GM12864 (cell line): ENCODE results near the gene ITIH5.

Experiments used
- DNase-seq: peaks from one replicate; pipeline ENCODE4 v3.0.0-alpha.2; 2011; ENCODE audit warnings: low read depth
- H3K4me3 ChIP-seq: 2 replicates; pipeline ENCODE4 v1.5.1; 2011; ENCODE audit warnings: mild to moderate bottlenecking, low read depth, low read length, control low read depth
- TF ChIP-seq, protein P1 (sequence below): IDR thresholded peaks from 2 replicates; pipeline ENCODE4 v1.5.1; 2011; ENCODE audit warnings: low read depth, mild to moderate bottlenecking, moderate library complexity, low read length, control low read depth, inconsistent platforms; ENCODE audit errors: missing control alignments

Gene ITIH5

DNA sequence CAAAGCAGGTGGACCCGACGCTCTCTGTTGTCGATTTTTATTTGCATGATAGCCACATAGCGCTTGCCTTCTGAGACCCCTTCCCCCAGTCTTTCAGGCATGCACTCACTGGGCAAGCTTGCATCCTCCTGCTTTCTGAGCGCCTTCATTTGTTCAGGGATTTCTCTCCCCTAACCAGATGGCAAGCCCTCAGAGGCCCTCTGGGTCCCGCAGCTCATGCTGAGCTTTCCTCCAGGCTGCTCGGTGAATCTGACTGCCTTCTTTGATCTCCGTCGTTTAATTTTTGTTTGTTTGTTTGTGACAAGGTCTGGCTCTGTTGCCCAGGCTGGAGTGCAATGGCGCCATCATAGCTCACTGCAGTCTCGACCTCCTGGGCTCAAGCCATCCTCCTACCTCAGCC, 58.8 kb downstream of the ITIH5 start:
- no peak for DNase-seq
- TF ChIP-seq, protein P1, sequence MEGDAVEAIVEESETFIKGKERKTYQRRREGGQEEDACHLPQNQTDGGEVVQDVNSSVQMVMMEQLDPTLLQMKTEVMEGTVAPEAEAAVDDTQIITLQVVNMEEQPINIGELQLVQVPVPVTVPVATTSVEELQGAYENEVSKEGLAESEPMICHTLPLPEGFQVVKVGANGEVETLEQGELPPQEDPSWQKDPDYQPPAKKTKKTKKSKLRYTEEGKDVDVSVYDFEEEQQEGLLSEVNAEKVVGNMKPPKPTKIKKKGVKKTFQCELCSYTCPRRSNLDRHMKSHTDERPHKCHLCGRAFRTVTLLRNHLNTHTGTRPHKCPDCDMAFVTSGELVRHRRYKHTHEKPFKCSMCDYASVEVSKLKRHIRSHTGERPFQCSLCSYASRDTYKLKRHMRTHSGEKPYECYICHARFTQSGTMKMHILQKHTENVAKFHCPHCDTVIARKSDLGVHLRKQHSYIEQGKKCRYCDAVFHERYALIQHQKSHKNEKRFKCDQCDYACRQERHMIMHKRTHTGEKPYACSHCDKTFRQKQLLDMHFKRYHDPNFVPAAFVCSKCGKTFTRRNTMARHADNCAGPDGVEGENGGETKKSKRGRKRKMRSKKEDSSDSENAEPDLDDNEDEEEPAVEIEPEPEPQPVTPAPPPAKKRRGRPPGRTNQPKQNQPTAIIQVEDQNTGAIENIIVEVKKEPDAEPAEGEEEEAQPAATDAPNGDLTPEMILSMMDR, result no peak
- no peak overlapping the region for H3K4me3 ChIP-seq

DNA sequence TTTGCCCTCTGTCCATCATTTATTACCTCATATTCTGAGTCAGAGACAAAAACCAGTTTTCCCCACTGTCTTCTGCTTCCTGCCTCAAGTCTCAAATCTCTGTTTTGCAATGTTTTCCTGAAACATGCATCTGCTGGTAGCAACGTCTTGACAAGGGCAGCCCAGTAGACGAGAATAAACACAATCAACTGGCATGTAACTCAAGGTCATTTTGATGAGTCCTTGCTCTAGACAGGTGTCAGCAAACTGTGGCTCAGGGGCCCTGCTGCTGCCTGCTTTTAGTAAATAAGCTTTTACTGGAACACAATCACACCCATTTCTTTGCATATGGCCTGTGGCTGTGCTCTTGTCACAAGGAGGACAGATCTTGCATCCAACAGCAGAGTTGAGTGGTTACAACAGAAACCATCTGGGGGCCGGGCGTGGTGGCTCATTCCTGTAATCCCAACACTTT, 59.8 kb downstream of the ITIH5 start:
- TF ChIP-seq, protein P1, result no peak
- DNase-seq, result no peak
- no peak overlapping the region for H3K4me3 ChIP-seq

DNA sequence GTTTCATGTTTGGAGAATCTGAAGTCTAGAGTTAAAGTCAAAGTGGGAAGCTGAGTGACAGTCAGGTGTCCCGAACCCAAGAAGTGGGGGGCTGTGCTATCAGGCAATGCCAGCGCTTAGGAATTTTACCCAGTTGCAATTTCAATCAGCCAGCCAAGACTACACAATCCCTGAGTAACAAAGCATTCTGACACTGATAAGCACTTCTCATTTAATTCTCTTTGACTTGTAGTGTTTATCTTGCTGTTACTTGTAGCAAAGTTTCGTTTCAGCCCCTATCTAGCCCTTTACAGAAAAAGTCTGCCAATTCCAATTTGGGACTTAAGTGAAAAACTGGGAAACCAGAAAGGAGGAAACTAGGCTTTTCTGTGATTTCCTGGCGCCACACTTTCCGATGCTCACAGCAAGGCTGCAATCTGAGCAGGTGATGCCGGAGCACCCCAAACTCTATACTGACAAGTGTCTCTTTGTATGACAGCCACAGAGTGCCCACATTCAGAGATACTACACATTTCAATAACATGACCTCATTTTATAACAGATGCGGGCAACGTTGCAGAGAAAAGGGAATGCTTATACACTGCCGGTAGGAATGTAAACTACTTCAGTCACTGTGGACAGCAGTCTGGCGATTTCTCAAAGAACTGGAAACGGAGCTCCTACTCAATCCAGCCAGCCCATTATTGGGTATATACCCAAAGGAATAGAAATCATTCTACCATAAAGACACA, 61.0 kb downstream of the ITIH5 start:
- TF ChIP-seq, protein P1, result no peak
- H3K4me3 ChIP-seq, result no peak overlapping the region
- no peak for DNase-seq

DNA sequence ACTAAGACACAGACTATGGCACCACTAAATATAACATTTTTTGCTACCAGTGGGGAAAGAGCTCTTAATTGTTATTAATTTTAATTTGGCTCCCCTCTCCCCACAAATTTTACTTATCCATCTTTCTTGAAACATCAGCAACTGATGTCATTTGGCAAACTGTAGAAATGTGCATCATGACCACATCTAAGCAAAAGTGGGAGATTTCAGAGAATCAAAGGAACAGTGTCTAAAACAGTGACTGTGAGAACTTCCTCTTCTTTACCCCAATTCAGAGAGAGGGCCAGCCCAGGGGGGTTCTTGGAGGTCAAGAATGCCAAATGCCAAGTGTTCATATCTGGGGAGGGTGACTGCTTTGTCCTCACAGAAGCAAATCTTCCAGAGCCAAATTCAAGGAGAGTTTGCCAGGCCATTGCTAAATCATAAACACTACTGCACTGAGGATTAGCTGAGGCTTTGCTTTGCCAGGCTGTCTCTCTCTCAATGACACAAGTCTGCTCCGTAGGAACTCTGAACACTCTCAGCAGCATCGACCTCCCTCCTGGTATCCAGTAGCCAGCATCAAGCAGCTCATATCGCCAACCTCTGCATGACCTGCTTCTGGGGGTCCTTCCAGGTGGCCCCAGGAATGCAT, 65.6 kb downstream of the ITIH5 start:
- DNase-seq, result no peak
- TF ChIP-seq, protein P1, result no peak
- H3K4me3 ChIP-seq, result no peak overlapping the region

DNA sequence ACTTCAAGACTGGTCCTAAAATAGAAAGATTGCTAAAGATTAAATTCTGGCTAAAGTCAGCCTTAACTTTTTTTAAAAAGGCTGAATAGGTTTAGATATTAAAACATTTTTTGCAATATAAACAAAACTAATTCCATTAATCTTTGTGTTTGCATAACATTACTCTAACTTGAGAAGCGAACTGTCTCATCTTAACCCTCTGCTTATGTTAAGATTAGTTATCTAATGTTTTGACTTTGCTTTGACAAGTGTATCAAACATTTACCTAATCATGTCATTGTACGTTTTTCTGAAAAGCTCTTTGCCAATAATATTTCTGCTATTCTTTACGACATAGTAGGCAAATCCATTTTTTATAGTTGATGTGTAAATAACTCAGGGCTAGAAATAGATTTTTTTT, 68.0 kb downstream of the ITIH5 start:
- no peak overlapping the region for H3K4me3 ChIP-seq
- no peak for DNase-seq
- TF ChIP-seq, protein P1, result no peak

DNA sequence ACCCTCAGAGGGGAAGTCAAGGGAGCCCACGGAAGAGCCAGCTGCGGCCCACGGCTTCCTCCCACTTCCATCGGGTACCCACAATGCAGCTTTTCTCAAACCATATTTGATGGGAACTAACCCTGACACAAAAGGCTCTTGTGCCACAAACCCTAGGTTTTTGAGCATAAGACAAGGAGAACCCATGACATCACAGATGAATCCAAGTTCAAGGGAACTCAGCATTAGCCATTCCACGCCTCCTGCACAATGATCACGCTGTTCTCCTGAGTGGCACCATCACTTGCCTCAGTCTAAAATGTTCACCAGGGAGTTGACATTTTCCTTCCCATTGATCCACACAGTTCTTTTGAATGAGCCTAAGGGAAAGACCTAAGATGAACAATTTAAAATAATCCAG, 70.4 kb downstream of the ITIH5 start:
- H3K4me3 ChIP-seq, result no peak overlapping the region
- TF ChIP-seq, protein P1, result no peak
- DNase-seq, result no peak
